ENCODE data around the gene NOS1AP. TPM values are rescaled to one million over a fixed set of nuclear protein-coding genes. Genes with fewer than 3 reads are reported as not detected.

The NOS1AP gene
- total and polyA plus RNA-seq, 9 of the 15 experiments (the other 6 are each of a cell fraction or from before 2014, with no cell fraction given): 0.07 to 1.5 (median 0.22) TPM

- no peak overlapping the region for H3K4me2 ChIP-seq (ENCODE audit: insufficient read depth, low read length)
Measured at GRCh38 chr1:162137179-162137960, 67.9 kb downstream of the NOS1AP start.

DNA sequence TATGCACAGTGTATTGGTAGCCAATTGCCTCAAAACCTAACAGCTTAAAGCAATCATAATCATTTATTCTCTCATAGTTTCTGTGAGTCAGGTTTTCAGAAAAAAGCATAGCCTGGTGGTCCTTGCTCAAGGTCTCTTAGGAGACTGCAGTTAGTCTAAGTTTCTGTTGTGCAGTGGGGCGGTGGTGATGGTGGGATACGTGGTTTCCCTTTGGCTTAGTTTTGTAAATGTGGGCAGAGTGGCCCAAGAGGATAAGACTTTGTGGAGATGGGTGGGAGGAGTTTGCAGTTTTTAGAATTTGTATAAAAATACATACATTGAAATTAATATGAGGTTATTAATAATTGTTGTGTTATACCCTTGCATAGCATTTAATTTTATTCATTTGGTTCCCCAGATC lies 68.6 kb downstream of the NOS1AP start:
- Histone ChIP-seq H2AFZ (ENCODE audit: low read depth, low read length) (no peak overlapping the region), H3K36me3 (ENCODE audit: control insufficient read depth, insufficient read depth, low read length) (no peaks in the 10 kb centered on the region), H3K9me3 (replicated peaks; ENCODE audit: control insufficient read depth, insufficient read depth, low read depth, low read length) (no peaks in the 10 kb centered on the region; the same call in 1 of the 2 replicates), H3K79me2 (ENCODE audit: control insufficient read depth, insufficient read depth, low read length) (no peaks in the 10 kb centered on the region), H3K27ac (ENCODE audit: extremely low read depth, low read depth, low read length) (no peak overlapping the region), H3K9me1 (ENCODE audit: control insufficient read depth, insufficient read depth, low read length) (no peaks in the 10 kb centered on the region), H3K27me3 (ENCODE audit: control insufficient read depth in 2 of 2, insufficient read depth in 2 of 2, low read length in 2 of 2) (peaks cover 0 to 7% of the 10 kb centered on the region in 2 experiments; a peak in 3 of 5 replicates), H3K4me3 (no peak overlapping the region), H3K9ac (ENCODE audit: insufficient read depth in 1 of 2, low read depth in 2 of 2, low read length in 2 of 2) (no peak overlapping the region), H3K4me2 (ENCODE audit: insufficient read depth, low read length) (no peak overlapping the region), H4K20me1 (replicated peaks; ENCODE audit: control insufficient read depth, insufficient read depth, low read length) (no peaks in the 10 kb centered on the region), H3K4me1 (replicated peaks in 1 of 2; ENCODE audit: control insufficient read depth in 2 of 2, insufficient read depth in 2 of 2, low read length in 2 of 2) (no peaks in the 10 kb centered on the region)
- in situ Hi-C loops (cut with MboI) (no loop called here), intact Hi-C loops (cut with micrococcal nuclease) (no loop called here)
- ChIA-PET CTCF (ENCODE audit: low intra/inter-chr PET ratio) (no interaction called here), POLR2A (interaction anchor here (2.1 kb wide), 1 partner anchor 20 kb away, joined by 8 read pairs; no protein-coding TSS in a partner anchor)
- DNase-seq (ENCODE audit: extremely low read depth in 1 of 4, low spot score in 3 of 4) (no peak), FAIRE-seq (no peak), ATAC-seq (no peak)
- 0% methylated on average over 2 of the region's 2 CpGs for WGBS (ENCODE audit: insufficient coverage, low coverage, missing lambda C conversion rate)
- BruUV-seq (replicated peaks): no TSS peak
- TF ChIP-seq NELFE (IDR thresholded peaks at IDR 0.05; ENCODE audit: insufficient read depth, insufficient read length): no peak
- TF ChIP-seq ASH1L (IDR thresholded peaks at IDR 0.05; ENCODE audit: borderline replicate concordance, low read depth, partially characterized antibody): no peak

More at GRCh38 chr1:162137179-162137960, 67.9 kb downstream of the NOS1AP start:
- H3K79me2 ChIP-seq (ENCODE audit: control insufficient read depth, insufficient read depth, low read length): no peaks in the 10 kb centered on the region
- ChIA-PET POLR2A (interaction anchor here (2.1 kb wide), 1 partner anchor 19 kb away, joined by 8 read pairs; no protein-coding TSS in a partner anchor), CTCF (ENCODE audit: low intra/inter-chr PET ratio) (no interaction called here)
- H3K27me3 ChIP-seq (ENCODE audit: control insufficient read depth in 2 of 2, insufficient read depth in 2 of 2, low read length in 2 of 2): peaks cover 0 to 7% of the 10 kb centered on the region in 2 experiments; a peak in 3 of 5 replicates
- no peak overlapping the region for H3K9ac ChIP-seq (ENCODE audit: insufficient read depth in 1 of 2, low read depth in 2 of 2, low read length in 2 of 2)
- no peak overlapping the region for H2AFZ ChIP-seq (ENCODE audit: low read depth, low read length)
- no peaks in the 10 kb centered on the region for H4K20me1 ChIP-seq (replicated peaks; ENCODE audit: control insufficient read depth, insufficient read depth, low read length)
- H3K4me1 ChIP-seq (replicated peaks in 1 of 2; ENCODE audit: control insufficient read depth in 2 of 2, insufficient read depth in 2 of 2, low read length in 2 of 2): no peaks in the 10 kb centered on the region
- intact Hi-C loops (cut with micrococcal nuclease) (no loop called here), in situ Hi-C loops (cut with MboI) (no loop called here)
- no peak overlapping the region for H3K4me3 ChIP-seq
- H3K27ac ChIP-seq (ENCODE audit: extremely low read depth, low read depth, low read length): no peak overlapping the region
- no peak for ATAC-seq
- BruUV-seq (replicated peaks): no TSS peak
- no peak for DNase-seq (ENCODE audit: extremely low read depth in 1 of 4, low spot score in 3 of 4)
- FAIRE-seq: no peak
- TF ChIP-seq HDGF (IDR thresholded peaks at IDR 0.05) (no peak), SETDB1 (IDR thresholded peaks at IDR 0.05; ENCODE audit: low read length) (no peak), ZNF79 (CRISPR knock-in tag; IDR thresholded peaks at IDR 0.05; ENCODE audit: low read depth) (no peak), NFIC (IDR thresholded peaks at IDR 0.05) (no peak)
- no peaks in the 10 kb centered on the region for H3K9me1 ChIP-seq (ENCODE audit: control insufficient read depth, insufficient read depth, low read length)
- no peaks in the 10 kb centered on the region; the same call in 1 of the 2 replicates for H3K9me3 ChIP-seq (replicated peaks; ENCODE audit: control insufficient read depth, insufficient read depth, low read depth, low read length)
- no peaks in the 10 kb centered on the region for H3K36me3 ChIP-seq (ENCODE audit: control insufficient read depth, insufficient read depth, low read length)
- under 1% methylated on average over 8 of the region's 8 CpGs for WGBS (ENCODE audit: insufficient coverage, low coverage, missing lambda C conversion rate)
